ENCODE results near the gene GABRR2.

GABRR2 gene

GRCh38 chr6:89258912-89259311, 56.2 kb downstream of the GABRR2 start:
- no peak for TF ChIP-seq CTCF (IDR thresholded peaks at IDR 0.05; ENCODE audit: borderline replicate concordance, control extremely low read depth, extremely low read depth, insufficient read depth, missing control alignments)
- peak; percentile 49 for DNase-seq (ENCODE audit: low spot score)
- in situ Hi-C loops (cut with MboI; ENCODE audit: low sequenced_read_pairs, unreplicated experiment): loop anchor here (10.0 kb wide), 1 partner anchor 274 kb away; no protein-coding TSS in a partner anchor

GRCh38 chr6:89257781-89258180, 57.3 kb downstream of the GABRR2 start:
- no peak for TF ChIP-seq CTCF (IDR thresholded peaks at IDR 0.05; ENCODE audit: borderline replicate concordance, control extremely low read depth, extremely low read depth, insufficient read depth, missing control alignments)
- in situ Hi-C loops (cut with MboI; ENCODE audit: low sequenced_read_pairs, unreplicated experiment): loop anchor here (10.0 kb wide), 1 partner anchor 273 kb away; no protein-coding TSS in a partner anchor
- no peak for DNase-seq (ENCODE audit: low spot score)

GRCh38 chr6:89257346-89257745, 57.8 kb downstream of the GABRR2 start:
- no peak for TF ChIP-seq CTCF (IDR thresholded peaks at IDR 0.05; ENCODE audit: borderline replicate concordance, control extremely low read depth, extremely low read depth, insufficient read depth, missing control alignments)
- in situ Hi-C loops (cut with MboI; ENCODE audit: low sequenced_read_pairs, unreplicated experiment): loop anchor here (10.0 kb wide), 1 partner anchor 273 kb away; no protein-coding TSS in a partner anchor

GRCh38 chr6:89255417-89255816, 59.7 kb downstream of the GABRR2 start:
- in situ Hi-C loops (cut with MboI; ENCODE audit: low sequenced_read_pairs, unreplicated experiment): loop anchor here (10.0 kb wide), 1 partner anchor 271 kb away; no protein-coding TSS in a partner anchor
- DNase-seq (ENCODE audit: low spot score): no peak
- no peak for TF ChIP-seq CTCF (IDR thresholded peaks at IDR 0.05; ENCODE audit: borderline replicate concordance, control extremely low read depth, extremely low read depth, insufficient read depth, missing control alignments)

More at GRCh38 chr6:89257346-89257745, 57.8 kb downstream of the GABRR2 start:
- DNase-seq (ENCODE audit: low spot score): no peak

GRCh38 chr6:89254569-89254968, 60.5 kb downstream of the GABRR2 start:
- DNase-seq (ENCODE audit: low spot score): no peak
- in situ Hi-C loops (cut with MboI; ENCODE audit: low sequenced_read_pairs, unreplicated experiment): loop anchor here (10.0 kb wide), 1 partner anchor 270 kb away; no protein-coding TSS in a partner anchor
- no peak for TF ChIP-seq CTCF (IDR thresholded peaks at IDR 0.05; ENCODE audit: borderline replicate concordance, control extremely low read depth, extremely low read depth, insufficient read depth, missing control alignments)

- no peak for DNase-seq (ENCODE audit: low spot score)
- TF ChIP-seq CTCF (IDR thresholded peaks at IDR 0.05; ENCODE audit: borderline replicate concordance, control extremely low read depth, extremely low read depth, insufficient read depth, missing control alignments): no peak
- in situ Hi-C loops (cut with MboI; ENCODE audit: low sequenced_read_pairs, unreplicated experiment): loop anchor here (10.0 kb wide), 1 partner anchor 268 kb away; no protein-coding TSS in a partner anchor
Measured at GRCh38 chr6:89252907-89253306, 62.2 kb downstream of the GABRR2 start.

All from GM13976 (cell line).